Ishikawa (cell line): Measurements from ENCODE around the gene HAND1.

Source experiments
- CEBPB ChIP-seq: IDR thresholded peaks from 2 replicates; pipeline ENCODE4 v1.6.1; 2012
- CREB1 ChIP-seq: IDR thresholded peaks from 2 replicates; pipeline ENCODE4 v1.6.1; 2012; ENCODE audit warnings: low read depth
- EGR1 ChIP-seq: IDR thresholded peaks from 2 replicates; pipeline ENCODE4 v1.6.1; 2012
- EP300 ChIP-seq: IDR thresholded peaks from 2 replicates; pipeline ENCODE4 v1.6.1; 2012; ENCODE audit warnings: borderline replicate concordance
- FOXM1 ChIP-seq: IDR thresholded peaks from 2 replicates; pipeline ENCODE4 v1.6.1; 2012; ENCODE audit warnings: low read depth, borderline replicate concordance
- MAX ChIP-seq: IDR thresholded peaks from 2 replicates; pipeline ENCODE4 v1.6.1; 2012
- NFIC ChIP-seq: IDR thresholded peaks from 2 replicates; pipeline ENCODE4 v1.6.1; 2012
- RAD21 ChIP-seq: IDR thresholded peaks from 2 replicates; pipeline ENCODE4 v1.6.1; 2012; ENCODE audit warnings: low read depth
- TAF1 ChIP-seq: IDR thresholded peaks from 2 replicates; pipeline ENCODE4 v1.6.1; 2012; ENCODE audit warnings: low read depth, mild to moderate bottlenecking
- TCF12 ChIP-seq: IDR thresholded peaks from 2 replicates; pipeline ENCODE4 v1.6.1; 2012; ENCODE audit warnings: low read depth
- TEAD4 ChIP-seq: IDR thresholded peaks from 2 replicates; pipeline ENCODE4 v1.6.1; 2012
- YY1 ChIP-seq: IDR thresholded peaks from 2 replicates; pipeline ENCODE4 v1.6.1; 2012; ENCODE audit warnings: low read depth
- ZBTB7A ChIP-seq: IDR thresholded peaks from 2 replicates; pipeline ENCODE4 v1.6.1; 2012; ENCODE audit warnings: low read depth
- TF ChIP-seq, protein P1 (sequence below): IDR thresholded peaks from 2 replicates; pipeline ENCODE4 v1.6.1; 2012; ENCODE audit warnings: low read depth, mild to moderate bottlenecking
- TF ChIP-seq, protein P2 (sequence below): IDR thresholded peaks from 2 replicates; pipeline ENCODE4 v1.6.1; 2012

HAND1 gene

GRCh38 chr5:154523104-154523503, 45.1 kb upstream of the HAND1 start:
- TF ChIP-seq MAX (no peak), TAF1 (no peak), TCF12 (no peak), ZBTB7A (no peak), NFIC (no peak), RAD21 (no peak), TEAD4 (no peak), EGR1 (no peak), EP300 (no peak), YY1 (no peak), FOXM1 (no peak), CREB1 (no peak), CEBPB (no peak)
- TF ChIP-seq, protein P1, sequence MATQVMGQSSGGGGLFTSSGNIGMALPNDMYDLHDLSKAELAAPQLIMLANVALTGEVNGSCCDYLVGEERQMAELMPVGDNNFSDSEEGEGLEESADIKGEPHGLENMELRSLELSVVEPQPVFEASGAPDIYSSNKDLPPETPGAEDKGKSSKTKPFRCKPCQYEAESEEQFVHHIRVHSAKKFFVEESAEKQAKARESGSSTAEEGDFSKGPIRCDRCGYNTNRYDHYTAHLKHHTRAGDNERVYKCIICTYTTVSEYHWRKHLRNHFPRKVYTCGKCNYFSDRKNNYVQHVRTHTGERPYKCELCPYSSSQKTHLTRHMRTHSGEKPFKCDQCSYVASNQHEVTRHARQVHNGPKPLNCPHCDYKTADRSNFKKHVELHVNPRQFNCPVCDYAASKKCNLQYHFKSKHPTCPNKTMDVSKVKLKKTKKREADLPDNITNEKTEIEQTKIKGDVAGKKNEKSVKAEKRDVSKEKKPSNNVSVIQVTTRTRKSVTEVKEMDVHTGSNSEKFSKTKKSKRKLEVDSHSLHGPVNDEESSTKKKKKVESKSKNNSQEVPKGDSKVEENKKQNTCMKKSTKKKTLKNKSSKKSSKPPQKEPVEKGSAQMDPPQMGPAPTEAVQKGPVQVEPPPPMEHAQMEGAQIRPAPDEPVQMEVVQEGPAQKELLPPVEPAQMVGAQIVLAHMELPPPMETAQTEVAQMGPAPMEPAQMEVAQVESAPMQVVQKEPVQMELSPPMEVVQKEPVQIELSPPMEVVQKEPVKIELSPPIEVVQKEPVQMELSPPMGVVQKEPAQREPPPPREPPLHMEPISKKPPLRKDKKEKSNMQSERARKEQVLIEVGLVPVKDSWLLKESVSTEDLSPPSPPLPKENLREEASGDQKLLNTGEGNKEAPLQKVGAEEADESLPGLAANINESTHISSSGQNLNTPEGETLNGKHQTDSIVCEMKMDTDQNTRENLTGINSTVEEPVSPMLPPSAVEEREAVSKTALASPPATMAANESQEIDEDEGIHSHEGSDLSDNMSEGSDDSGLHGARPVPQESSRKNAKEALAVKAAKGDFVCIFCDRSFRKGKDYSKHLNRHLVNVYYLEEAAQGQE = no peak
- TF ChIP-seq, protein P2, sequence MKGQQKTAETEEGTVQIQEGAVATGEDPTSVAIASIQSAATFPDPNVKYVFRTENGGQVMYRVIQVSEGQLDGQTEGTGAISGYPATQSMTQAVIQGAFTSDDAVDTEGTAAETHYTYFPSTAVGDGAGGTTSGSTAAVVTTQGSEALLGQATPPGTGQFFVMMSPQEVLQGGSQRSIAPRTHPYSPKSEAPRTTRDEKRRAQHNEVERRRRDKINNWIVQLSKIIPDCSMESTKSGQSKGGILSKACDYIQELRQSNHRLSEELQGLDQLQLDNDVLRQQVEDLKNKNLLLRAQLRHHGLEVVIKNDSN = no peak

DNA sequence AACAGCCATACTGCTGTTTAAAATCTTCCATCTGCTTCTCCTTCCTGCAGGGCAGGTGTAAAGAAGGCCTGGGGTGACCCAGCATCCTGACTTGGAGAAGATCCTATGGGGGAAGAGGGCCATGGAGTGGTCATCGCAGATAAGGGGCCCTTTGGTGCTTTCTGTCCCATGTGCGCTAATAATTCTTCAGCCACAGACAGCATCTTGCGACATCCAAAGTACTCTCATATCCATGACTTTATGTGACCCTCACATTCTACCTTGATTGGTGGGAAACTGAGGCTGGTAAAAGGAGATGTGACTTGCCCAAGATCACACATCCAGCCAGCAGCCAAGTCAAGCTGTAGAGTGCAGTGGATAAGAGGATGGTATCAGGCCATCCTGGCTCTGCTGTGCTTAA, 44.3 kb upstream of the HAND1 start:
- TF ChIP-seq FOXM1 = no peak
- TF ChIP-seq EGR1 = no peak
- no peak for TF ChIP-seq ZBTB7A
- TF ChIP-seq, protein P2 = no peak
- no peak for TF ChIP-seq EP300
- no peak for TF ChIP-seq RAD21
- no peak for TF ChIP-seq NFIC
- no peak for TF ChIP-seq TCF12
- TF ChIP-seq TEAD4 = no peak
- no peak for TF ChIP-seq YY1
- no peak for TF ChIP-seq CEBPB
- TF ChIP-seq, protein P1 = no peak
- no peak for TF ChIP-seq MAX
- TF ChIP-seq TAF1 = no peak
- TF ChIP-seq CREB1 = no peak

GRCh38 chr5:154521756-154522155, 43.7 kb upstream of the HAND1 start:
- TF ChIP-seq TAF1 = no peak
- TF ChIP-seq FOXM1 = no peak
- TF ChIP-seq, protein P1 = no peak
- TF ChIP-seq EP300 = no peak

GRCh38 chr5:154520861-154521453, 42.9 kb upstream of the HAND1 start:
- TF ChIP-seq, protein P2 = no peak
- TF ChIP-seq TAF1 = no peak
- no peak for TF ChIP-seq CREB1
- TF ChIP-seq, protein P1 = no peak
- TF ChIP-seq CEBPB = no peak
- TF ChIP-seq TEAD4 = peak; percentile 68
- no peak for TF ChIP-seq MAX
- TF ChIP-seq NFIC = no peak
- TF ChIP-seq YY1 = no peak
- TF ChIP-seq EP300 = no peak
- TF ChIP-seq TCF12 = no peak
- peak; percentile 73 for TF ChIP-seq RAD21
- TF ChIP-seq FOXM1 = no peak
- TF ChIP-seq EGR1 = no peak
- TF ChIP-seq ZBTB7A = peak; percentile 73
